Osteoblast (primary cell): Measurements from ENCODE around the gene GYPB. TPM values are rescaled to one million over a fixed set of nuclear protein-coding genes. Genes with fewer than 3 reads are reported as not detected.
"Not testable (repeated sequence)": the region's sequence is repeated elsewhere in the genome, so short reads cannot be mapped to it uniquely, and the experiment has no call there.

Source experiments
- DNase-seq: peaks from one replicate; pipeline ENCODE4 v3.0.0; 2011; ENCODE audit warnings: low spot score, mixed read lengths; ENCODE audit not compliant: insufficient read length; ENCODE audit errors: missing footprints
- H2AFZ ChIP-seq: 2 replicates; pipeline ENCODE4 v1.6.0; 2011; ENCODE audit warnings: mild to moderate bottlenecking, low read length
- H3K27ac ChIP-seq: 2 replicates; pipeline ENCODE4 v1.5.1; 2011; ENCODE audit warnings: mild to moderate bottlenecking, low read depth, low read length, moderate library complexity
- H3K27me3 ChIP-seq: 2 replicates; pipeline ENCODE4 v1.6.0; 2012; ENCODE audit warnings: mild to moderate bottlenecking, control low read depth, inconsistent platforms, low read length, moderate library complexity; ENCODE audit not compliant: insufficient read depth
- H3K36me3 ChIP-seq: 2 replicates; pipeline ENCODE4 v1.5.1; 2011; ENCODE audit warnings: mild to moderate bottlenecking, low read length, control low read depth, moderate library complexity; ENCODE audit not compliant: insufficient read depth
- H3K4me1 ChIP-seq: 2 replicates; pipeline ENCODE4 v1.5.1; 2011; ENCODE audit warnings: mild to moderate bottlenecking, low read length, control low read depth, moderate library complexity; ENCODE audit not compliant: insufficient read depth
- H3K4me2 ChIP-seq: 2 replicates; pipeline ENCODE4 v1.6.0; 2011; ENCODE audit warnings: mild to moderate bottlenecking, low read length; ENCODE audit not compliant: insufficient read depth
- H3K4me3 ChIP-seq: fragments of 200-600 bp; sonication (generic); 3 replicates; pipeline ENCODE4 v1.5.1; 2012; ENCODE audit warnings: mild to moderate bottlenecking, low read length, inconsistent platforms; ENCODE audit not compliant: insufficient read depth
- H3K79me2 ChIP-seq: 2 replicates; pipeline ENCODE4 v1.6.0; 2012; ENCODE audit warnings: mild to moderate bottlenecking, low read length, control low read depth, inconsistent platforms; ENCODE audit not compliant: insufficient read depth
- H3K9me3 ChIP-seq: 2 replicates; pipeline ENCODE4 v1.5.1; 2011; ENCODE audit warnings: low read depth, low read length, control low read depth
- H4K20me1 ChIP-seq: 2 replicates; pipeline ENCODE4 v1.6.0; 2012; ENCODE audit warnings: mild to moderate bottlenecking, low read length, control low read depth; ENCODE audit not compliant: insufficient read depth
- total RNA-seq: library from RNA; depleted of rRNA; stranded (reverse); fragments of >200 nt; gene quantifications from 2 replicates; pipeline ENCODE4 v1.2.3, GENCODE V29; 2012
- TF ChIP-seq, protein P1 (sequence below): IDR thresholded peaks from 2 replicates; pipeline ENCODE4 v1.5.1; 2011; ENCODE audit warnings: mild to moderate bottlenecking, low read depth, low read length, moderate library complexity; ENCODE audit errors: extremely low read depth

GYPB gene
- total RNA-seq, 1 donor = not detected

DNA sequence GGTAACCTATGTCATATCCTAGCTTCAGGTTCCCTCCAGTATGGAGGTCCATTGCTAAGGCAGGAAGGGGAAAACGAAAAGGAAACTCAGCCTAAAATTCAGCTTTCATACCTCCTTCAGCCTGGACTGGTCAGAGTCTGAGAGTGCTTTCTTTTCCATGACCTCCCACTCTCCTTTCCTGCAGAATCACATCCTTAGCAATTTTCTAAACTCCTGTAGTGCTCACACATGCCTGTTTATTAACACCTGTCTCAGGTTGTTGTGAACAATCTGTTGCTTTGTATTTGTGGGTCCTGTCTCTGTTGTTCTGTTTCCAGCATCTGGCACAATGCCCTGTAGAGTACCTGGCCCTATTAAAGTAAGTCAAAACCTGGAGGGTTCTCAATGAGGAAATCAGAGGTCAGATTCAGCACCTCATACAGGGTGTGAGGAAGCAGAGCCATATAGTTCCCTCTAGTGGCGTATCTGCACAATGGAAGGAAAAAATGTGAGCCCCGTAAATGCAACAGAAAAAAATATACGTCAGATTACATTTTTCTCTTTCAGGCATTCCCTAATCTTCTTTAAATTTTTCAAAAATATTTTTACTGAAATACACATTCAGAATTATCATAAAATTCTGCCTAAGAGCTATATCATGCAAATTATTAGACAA, 2.3 kb upstream of the GYPB start:
- H3K9me3 ChIP-seq, H3K36me3 ChIP-seq, H3K79me2 ChIP-seq, H4K20me1 ChIP-seq, H3K4me2 ChIP-seq, H2AFZ ChIP-seq, H3K27me3 ChIP-seq, H3K4me1 ChIP-seq, H3K4me3 ChIP-seq, H3K27ac ChIP-seq, DNase-seq: not testable (repeated sequence)
- TF ChIP-seq, protein P1, sequence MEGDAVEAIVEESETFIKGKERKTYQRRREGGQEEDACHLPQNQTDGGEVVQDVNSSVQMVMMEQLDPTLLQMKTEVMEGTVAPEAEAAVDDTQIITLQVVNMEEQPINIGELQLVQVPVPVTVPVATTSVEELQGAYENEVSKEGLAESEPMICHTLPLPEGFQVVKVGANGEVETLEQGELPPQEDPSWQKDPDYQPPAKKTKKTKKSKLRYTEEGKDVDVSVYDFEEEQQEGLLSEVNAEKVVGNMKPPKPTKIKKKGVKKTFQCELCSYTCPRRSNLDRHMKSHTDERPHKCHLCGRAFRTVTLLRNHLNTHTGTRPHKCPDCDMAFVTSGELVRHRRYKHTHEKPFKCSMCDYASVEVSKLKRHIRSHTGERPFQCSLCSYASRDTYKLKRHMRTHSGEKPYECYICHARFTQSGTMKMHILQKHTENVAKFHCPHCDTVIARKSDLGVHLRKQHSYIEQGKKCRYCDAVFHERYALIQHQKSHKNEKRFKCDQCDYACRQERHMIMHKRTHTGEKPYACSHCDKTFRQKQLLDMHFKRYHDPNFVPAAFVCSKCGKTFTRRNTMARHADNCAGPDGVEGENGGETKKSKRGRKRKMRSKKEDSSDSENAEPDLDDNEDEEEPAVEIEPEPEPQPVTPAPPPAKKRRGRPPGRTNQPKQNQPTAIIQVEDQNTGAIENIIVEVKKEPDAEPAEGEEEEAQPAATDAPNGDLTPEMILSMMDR = peak; percentile 52

DNA sequence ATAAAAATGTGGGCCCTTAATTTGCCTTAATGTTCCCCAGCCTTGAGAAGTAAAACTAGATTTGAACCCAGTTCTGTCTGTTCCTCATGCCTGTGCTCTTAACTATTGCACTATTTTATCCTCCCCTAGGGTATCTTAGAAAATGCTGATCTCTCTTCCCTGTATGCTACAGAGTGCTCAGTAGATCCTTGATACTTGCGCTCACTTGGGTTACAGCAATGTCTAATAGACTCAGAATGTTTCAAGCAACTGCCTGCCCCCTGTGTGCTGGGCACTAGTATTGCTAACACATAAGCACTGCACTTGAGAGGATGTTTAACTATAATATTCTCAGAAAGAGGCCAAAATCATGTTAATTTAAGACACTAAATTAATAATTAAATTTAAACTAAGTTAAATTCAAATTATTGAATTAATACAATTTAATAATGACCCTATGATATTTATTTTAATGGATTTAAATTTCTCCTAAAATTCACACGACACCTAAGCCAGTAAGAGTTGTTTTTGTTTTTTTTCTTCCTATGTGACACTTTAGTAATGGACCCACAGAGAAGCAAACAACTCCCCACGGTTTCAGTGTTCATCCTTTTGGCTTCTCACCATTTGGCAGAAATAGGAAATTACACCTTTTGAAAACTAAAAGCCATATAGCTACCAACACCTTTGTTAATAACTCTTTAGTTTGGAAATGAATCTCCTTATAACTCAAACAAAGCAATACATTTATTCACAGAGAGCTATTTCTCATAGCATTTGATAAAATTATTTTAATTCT, 768 bp downstream of the GYPB start:
- not testable (repeated sequence) for H3K4me1 ChIP-seq, DNase-seq, H3K9me3 ChIP-seq, H4K20me1 ChIP-seq, H3K4me2 ChIP-seq, H3K27me3 ChIP-seq, H2AFZ ChIP-seq, H3K4me3 ChIP-seq, H3K79me2 ChIP-seq, H3K36me3 ChIP-seq, H3K27ac ChIP-seq

DNA sequence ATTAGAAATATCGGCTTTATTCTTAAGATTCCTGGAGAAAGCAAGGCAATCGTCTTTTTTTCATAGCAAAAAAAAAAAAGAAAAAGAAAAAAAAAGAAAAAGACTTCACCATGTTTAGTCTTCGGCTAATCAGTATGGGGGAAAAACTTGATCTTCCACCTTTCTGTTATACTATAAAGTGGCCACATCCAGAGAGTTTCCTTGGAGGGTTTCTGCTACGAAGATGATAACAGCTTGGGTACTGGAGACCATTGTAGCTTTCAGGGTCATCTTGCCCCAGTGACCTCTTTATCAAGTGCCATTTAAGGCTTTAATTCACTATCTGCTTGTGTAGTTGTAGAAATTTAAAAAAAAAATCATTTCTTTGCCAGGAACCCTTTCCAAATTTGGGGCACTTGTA, 1.9 kb downstream of the GYPB start:
- not testable (repeated sequence) for H3K36me3 ChIP-seq, DNase-seq, H3K27me3 ChIP-seq, H4K20me1 ChIP-seq, H2AFZ ChIP-seq, H3K4me2 ChIP-seq, H3K79me2 ChIP-seq, H3K4me3 ChIP-seq, H3K9me3 ChIP-seq, H3K27ac ChIP-seq, H3K4me1 ChIP-seq

DNA sequence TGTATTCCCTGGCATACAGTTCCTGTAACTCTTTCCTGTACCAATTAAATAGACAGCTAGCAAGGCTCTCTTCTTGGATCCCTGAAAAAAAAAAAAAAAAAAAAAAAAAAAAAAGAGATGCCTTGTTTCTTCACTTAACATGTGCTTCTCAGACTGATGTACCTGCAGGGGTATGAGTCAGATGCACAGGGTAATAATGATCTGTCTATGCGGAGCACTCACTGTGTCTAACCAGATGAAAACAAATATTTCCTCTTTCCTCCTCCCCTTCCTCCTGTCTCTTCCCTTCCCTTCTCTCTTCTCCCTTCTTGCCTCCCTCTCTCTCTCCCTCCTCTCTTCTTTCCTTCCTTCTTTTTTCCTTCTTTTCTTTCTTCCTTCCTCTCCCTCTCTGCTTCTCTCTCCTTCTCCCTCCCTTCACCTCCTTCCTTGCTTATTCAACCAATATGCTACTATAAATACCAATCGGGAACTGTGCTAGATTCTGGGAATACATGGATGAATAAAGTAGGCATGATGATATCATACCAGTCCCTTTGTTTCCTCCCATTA, 3.0 kb downstream of the GYPB start:
- H3K9me3 ChIP-seq, H3K27ac ChIP-seq, H4K20me1 ChIP-seq, H3K27me3 ChIP-seq, DNase-seq, H3K4me3 ChIP-seq, H3K79me2 ChIP-seq, H3K4me2 ChIP-seq, H3K4me1 ChIP-seq, H3K36me3 ChIP-seq, H2AFZ ChIP-seq: not testable (repeated sequence)

DNA sequence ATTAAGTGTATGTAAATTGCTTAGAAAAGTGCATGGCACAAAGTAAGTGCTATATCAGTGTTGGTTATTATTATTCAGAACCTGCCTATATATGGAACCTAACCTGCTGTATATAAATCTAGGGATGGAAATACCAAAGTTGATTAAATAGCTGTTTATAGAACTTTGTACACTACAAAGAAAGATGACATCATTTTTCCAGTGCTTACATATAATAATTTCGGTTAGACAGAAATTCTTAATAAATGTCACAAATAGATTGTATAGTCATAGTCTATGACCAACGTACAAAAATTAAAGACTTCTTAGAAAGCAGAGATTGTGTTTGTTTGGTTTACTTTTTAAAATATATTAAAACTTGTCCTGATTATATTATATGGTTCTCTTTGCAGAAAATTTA, 4.4 kb downstream of the GYPB start:
- H4K20me1 ChIP-seq = no peaks in the 10 kb centered on the region
- H3K4me1 ChIP-seq = no peaks in the 10 kb centered on the region
- H3K27me3 ChIP-seq = no peaks in the 10 kb centered on the region
- H3K9me3 ChIP-seq = no peaks in the 10 kb centered on the region
- no peak overlapping the region for H3K4me2 ChIP-seq
- H3K27ac ChIP-seq = no peak overlapping the region
- TF ChIP-seq, protein P1 = no peak
- no peak overlapping the region for H3K4me3 ChIP-seq
- H3K36me3 ChIP-seq = no peaks in the 10 kb centered on the region
- no peaks in the 10 kb centered on the region for H3K79me2 ChIP-seq
- no peak overlapping the region for H2AFZ ChIP-seq
- DNase-seq = no peak

DNA sequence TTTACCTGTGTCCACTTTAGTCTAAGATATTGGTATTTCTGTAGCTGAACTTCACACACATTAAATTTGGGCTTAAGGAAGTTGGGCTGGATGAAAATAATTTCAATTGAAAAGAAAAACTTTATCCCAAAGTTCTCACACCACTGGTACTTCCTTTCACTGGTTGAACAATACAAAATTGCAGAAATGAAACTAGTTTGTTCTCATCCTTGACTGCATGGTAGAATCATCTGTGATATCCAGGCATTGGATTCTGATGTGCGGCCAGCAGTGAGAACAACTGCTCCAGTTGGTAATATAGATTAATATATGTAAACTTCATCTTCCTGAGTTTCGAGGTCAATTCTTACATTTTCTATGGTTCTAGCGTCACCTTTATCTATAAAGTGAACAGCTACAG, 10.6 kb downstream of the GYPB start:
- not testable (repeated sequence) for H3K36me3 ChIP-seq, H3K4me2 ChIP-seq, H2AFZ ChIP-seq, H3K27me3 ChIP-seq, H4K20me1 ChIP-seq, H3K79me2 ChIP-seq, H3K9me3 ChIP-seq, H3K4me3 ChIP-seq, H3K4me1 ChIP-seq, DNase-seq, H3K27ac ChIP-seq

DNA sequence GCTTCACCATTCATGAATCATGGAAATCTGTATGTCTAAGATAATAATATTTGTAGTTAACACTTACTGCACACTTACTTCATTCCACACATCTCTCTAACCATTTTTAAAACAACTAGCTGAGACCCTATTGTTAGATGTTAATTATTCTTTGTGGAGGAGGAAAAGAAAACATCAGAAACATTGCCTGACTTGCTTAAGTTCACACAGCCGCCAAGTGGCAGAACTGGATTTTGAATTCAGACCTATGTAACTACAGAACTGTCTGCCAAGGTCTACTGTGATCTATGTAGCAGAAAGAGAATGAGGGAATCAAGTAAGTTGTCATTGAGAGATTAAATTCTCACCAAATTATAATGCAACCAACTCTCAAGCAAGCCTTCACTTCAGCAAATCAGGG, 11.2 kb downstream of the GYPB start:
- DNase-seq, H3K4me2 ChIP-seq, H3K27ac ChIP-seq, H2AFZ ChIP-seq, H3K79me2 ChIP-seq, H3K36me3 ChIP-seq, H4K20me1 ChIP-seq, H3K4me1 ChIP-seq, H3K9me3 ChIP-seq, H3K4me3 ChIP-seq, H3K27me3 ChIP-seq: not testable (repeated sequence)
